Measurements from ENCODE around the gene DPEP2.
"Not testable (repeated sequence)": the region's sequence is repeated elsewhere in the genome, so short reads cannot be mapped to it uniquely, and the experiment has no call there.

Gene DPEP2

GRCh38 chr16:67977469-67978227 lies 21.6 kb downstream of the DPEP2 start:
- no peak for DNase-seq (ENCODE audit: low read depth in 2 of 3, low spot score in 1 of 3)

GRCh38 chr16:67977005-67977404 lies 22.3 kb downstream of the DPEP2 start:
- no peak for DNase-seq (ENCODE audit: low read depth in 2 of 3, low spot score in 1 of 3)

- no peak for DNase-seq (ENCODE audit: low read depth in 2 of 3, low spot score in 1 of 3)
Observed at GRCh38 chr16:67976205-67976604, 23.1 kb downstream of the DPEP2 start.

GRCh38 chr16:67975321-67976105 lies 23.8 kb downstream of the DPEP2 start:
- no peak for DNase-seq (ENCODE audit: low read depth in 2 of 3, low spot score in 1 of 3)

GRCh38 chr16:67972285-67972684 lies 27.0 kb downstream of the DPEP2 start:
- DNase-seq (ENCODE audit: low read depth in 2 of 3, low spot score in 1 of 3) = not testable (repeated sequence)

GRCh38 chr16:67971111-67971510 lies 28.2 kb downstream of the DPEP2 start:
- no peak for DNase-seq (ENCODE audit: low read depth in 2 of 3, low spot score in 1 of 3)

- DNase-seq (ENCODE audit: low read depth in 2 of 3, low spot score in 1 of 3) = no peak
Observed at GRCh38 chr16:67969254-67970039, 29.8 kb downstream of the DPEP2 start.

DNA sequence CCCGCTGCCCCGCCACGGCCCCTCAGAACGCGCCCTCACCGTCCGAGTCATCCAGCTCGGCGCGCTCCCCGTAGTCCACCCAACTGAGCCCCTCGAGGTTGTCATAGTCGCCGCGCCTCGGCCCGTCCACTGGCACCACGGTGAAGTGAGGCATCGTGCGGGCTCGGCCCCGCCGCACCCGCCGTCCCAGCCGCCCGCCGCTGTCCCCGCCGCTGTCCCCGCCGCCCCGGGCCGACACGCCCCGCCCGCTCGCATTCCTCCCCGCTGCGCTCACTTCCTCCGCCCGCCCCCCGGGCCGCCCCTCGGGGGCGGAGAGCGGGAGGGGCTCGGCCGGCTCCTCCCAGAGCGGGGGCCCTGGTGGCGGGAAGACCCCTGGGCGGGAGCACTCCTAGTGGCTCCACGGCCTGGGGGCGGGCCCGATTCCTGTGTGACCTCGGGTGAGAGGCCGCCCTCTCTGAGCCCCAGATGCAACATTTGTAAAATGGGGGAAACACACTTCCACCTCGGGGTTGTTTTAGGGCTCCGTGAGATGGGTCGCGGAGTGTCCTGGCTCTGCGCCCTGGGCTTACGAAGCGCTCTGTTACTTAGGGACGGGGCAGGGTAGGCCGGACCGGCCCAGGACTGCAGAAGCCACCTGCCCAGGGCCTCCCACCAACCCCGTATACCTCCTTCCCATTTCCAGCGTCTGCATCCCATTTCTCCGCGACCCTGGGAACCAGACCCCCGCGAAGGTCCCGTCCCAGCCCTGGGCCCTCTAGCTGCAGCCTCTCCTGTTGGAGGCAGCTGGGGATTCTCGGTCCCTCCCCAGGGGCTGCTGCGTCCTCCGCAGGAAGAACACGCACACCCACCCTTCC lies 30.7 kb downstream of the DPEP2 start, which contains the start of gene SLC12A4:
Gene SLC12A4, minus strand, starts transcription at position 238 of the 854 bp plus-strand sequence. Its CDS starts 84 bp downstream, at position 154.
- peak; percentile 81 to 86 (median 85) for DNase-seq (ENCODE audit: low read depth in 2 of 3, low spot score in 1 of 3)

- no peak for DNase-seq (ENCODE audit: low read depth in 2 of 3, low spot score in 1 of 3)
Observed at GRCh38 chr16:67967958-67968399, 31.3 kb downstream of the DPEP2 start.

DNA sequence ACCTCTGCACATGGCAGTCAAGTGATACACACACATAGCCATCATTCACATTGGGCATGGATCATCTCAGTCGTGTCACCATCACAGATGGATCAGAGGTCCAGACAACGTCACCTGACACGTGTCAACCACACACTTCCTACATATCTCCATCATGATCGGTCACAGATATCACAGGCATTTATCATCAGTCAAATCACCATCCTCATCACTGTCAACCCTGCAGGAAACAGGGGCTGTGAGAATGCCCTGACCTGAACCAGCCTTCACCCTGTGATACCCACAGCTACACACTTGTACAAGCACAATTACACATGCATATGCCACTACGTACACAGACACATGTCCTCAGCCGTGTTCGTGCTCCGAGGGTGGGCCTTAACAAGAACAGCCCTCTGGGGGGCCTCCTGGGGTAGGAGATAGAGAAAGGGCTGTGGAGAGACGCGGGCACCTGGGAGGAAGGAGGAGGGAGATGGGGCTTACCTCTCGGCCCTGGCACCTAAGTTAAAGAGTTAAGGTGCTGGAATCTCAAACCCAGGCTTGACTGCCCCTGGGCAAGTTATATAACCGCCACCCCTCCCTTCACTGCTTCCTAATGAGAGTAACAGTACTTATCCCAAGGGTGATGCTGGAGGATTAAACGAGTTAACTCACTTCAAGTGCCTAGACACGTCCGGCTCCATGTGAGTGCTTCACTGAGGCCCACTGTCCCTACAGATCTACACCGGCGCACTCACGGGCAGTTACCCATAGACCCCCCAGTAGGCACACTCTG lies 31.9 kb downstream of the DPEP2 start:
- no peak for DNase-seq (ENCODE audit: low read depth in 2 of 3, low spot score in 1 of 3)

DNA sequence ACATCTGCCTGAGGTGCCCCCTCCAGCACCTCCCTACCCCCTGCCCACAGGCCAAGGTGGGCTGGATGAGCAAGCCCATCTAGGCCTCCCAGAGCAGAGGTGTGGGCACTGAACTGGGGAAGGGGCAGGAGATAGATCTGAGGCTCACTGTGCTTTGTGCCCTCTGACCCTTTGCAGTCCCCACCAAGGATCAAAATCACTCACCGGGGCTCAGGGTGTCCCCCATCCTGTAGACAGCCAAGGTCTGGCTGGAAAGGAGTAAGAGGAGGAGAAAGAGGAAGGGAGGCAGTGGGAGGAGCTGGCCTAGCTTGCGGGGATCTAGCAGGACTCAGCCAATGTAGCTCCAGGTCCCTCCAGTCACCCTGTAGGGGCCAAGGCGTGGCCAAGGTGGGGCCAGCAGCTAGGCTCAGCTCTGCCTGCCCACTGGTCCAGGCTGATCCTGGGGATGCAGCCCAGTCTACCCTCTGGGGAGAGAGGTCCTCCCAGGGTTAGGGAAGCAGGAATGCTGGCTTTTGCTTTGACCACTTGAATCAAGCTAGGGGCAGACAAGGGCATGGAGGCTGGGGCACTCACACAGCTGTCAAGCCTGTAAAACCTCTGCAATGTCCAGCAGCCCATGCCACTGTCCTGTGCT lies 32.6 kb downstream of the DPEP2 start:
- no peak for DNase-seq (ENCODE audit: low read depth in 2 of 3, low spot score in 1 of 3)

- no peak for DNase-seq (ENCODE audit: low read depth in 2 of 3, low spot score in 1 of 3)
Observed at GRCh38 chr16:67965668-67966548, 33.4 kb downstream of the DPEP2 start.

GRCh38 chr16:67964477-67965131 lies 34.7 kb downstream of the DPEP2 start:
- no peak for DNase-seq (ENCODE audit: low read depth in 2 of 3, low spot score in 1 of 3)

DNA sequence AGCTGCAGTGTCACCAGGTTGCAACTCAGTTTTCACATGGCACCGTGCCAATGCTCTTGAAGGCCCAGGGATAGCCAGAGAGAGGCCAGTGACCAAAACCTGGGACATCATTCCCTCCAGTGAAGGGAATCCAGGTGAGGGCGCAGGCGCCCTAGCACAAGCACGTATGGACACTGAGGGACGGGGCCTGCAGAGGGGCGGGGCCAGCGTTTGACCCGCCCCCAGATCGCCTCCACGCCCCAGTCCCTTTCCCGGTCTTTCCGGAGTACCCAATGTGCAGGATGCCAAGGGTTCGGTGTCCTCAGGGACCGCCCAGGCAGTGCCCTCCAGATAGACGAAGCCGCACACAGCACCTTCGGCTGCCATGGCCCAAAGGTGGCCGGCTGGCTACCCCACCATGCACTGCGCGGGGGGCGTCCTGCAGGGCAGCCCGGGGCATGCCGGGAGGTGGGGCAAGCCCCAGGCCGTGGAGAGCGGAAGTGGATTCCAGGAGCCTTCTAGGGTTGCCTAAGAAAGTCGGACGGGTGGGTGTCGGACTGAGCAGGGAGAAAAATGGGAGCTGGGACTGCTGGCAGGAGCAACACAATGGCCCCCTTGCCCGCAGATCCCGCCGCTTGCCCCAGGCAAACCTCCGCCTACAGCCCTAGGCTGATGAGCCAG lies 35.5 kb downstream of the DPEP2 start:
- DNase-seq (ENCODE audit: low read depth in 2 of 3, low spot score in 1 of 3) = no peak

DNA sequence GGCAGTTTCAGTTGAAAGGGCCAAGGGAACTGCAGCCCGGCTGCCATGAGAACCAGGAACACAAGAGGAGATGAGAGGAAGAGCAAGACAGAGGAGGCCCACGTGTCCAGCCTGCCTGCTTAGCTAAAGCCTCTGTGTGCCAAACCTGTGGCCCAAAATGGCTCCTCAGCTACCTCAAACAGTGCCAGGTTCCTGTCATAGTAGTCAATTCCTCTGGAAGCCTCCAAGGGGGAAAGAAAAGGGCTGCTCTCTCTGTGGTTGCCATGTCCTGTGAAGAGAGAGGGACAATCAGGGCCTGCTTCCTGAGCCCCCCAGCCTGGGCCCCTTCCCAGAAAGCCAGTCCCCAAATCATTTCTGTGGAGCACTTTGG lies 36.0 kb downstream of the DPEP2 start:
- DNase-seq (ENCODE audit: low read depth in 2 of 3, low spot score in 1 of 3) = no peak

DNA sequence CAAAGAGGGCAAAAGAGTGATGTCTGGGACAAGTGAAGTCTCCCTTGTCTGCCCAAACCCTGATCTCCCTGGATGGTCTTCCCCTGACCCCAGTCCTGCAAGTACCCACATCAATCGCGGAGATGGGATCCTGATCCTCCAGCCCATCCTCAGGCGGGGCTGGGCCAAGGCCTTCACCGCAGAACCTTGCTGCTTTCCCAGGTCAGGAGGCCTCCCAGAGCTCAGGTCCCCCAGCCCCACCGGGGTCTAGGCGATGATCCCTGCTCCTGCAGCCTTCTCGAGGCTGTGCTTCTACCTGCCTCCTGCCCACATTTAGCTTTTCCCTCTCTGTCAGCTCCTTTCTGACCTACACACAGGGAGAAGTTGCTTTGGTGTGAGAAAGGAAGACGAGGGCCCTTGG lies 37.1 kb downstream of the DPEP2 start:
- no peak for DNase-seq (ENCODE audit: low read depth in 2 of 3, low spot score in 1 of 3)

- DNase-seq (ENCODE audit: low read depth in 2 of 3, low spot score in 1 of 3) = no peak
Observed at GRCh38 chr16:67961551-67961957, 37.7 kb downstream of the DPEP2 start.
